ENCODE data around the gene ENGASE. TPM values are rescaled to one million over a fixed set of nuclear protein-coding genes. Genes with fewer than 3 reads are reported as not detected.

ENGASE gene
- total and polyA plus RNA-seq, 2 of the 8 experiments (the other 6 are each of a cell fraction or from before 2014, with no cell fraction given), result 9.3 to 36.1 TPM

GRCh38 chr17:79071161-79071740 is 3.4 kb upstream of the ENGASE start:
- no peaks in the 10 kb centered on the region for H3K36me3 ChIP-seq (ENCODE audit: control insufficient read depth in 2 of 4, insufficient read depth in 4 of 4, low read length in 3 of 4)
- H2BK15ac ChIP-seq (ENCODE audit: low read length), result no peak overlapping the region
- H3K79me1 ChIP-seq (ENCODE audit: low read depth, low read length), result no peaks in the 10 kb centered on the region
- no peak overlapping the region for H2AFZ ChIP-seq (ENCODE audit: low read length)
- no peak overlapping the region for H3K14ac ChIP-seq (ENCODE audit: insufficient read length)
- no peak overlapping the region for H3K4ac ChIP-seq (replicated peaks; ENCODE audit: insufficient read length, low read depth, low read length)
- H4K8ac ChIP-seq (ENCODE audit: extremely low read depth, insufficient read depth, low read length), result no peak overlapping the region
- H3K9me3 ChIP-seq (ENCODE audit: insufficient read depth in 2 of 2, low read depth in 1 of 2, low read length in 1 of 2), result no peaks in the 10 kb centered on the region
- H2BK120ac ChIP-seq (replicated peaks; ENCODE audit: low read depth, low read length), result no peak overlapping the region
- peaks cover 0 to 5% (median 0%) of the 10 kb centered on the region in 4 experiments; a peak in 4 of 7 replicates for H3K27me3 ChIP-seq (replicated peaks in 1 of 4; ENCODE audit: control insufficient read depth in 3 of 4, extremely low read depth in 1 of 4, insufficient read depth in 3 of 4, low read length in 3 of 4)
- H3K56ac ChIP-seq (replicated peaks; ENCODE audit: insufficient read length, low read depth, low read length), result no peak overlapping the region
- H3K4me2 ChIP-seq (ENCODE audit: insufficient read depth in 1 of 2, low read depth in 2 of 2, low read length in 2 of 2), result no peak overlapping the region
- no peak overlapping the region for H3K9ac ChIP-seq (replicated peaks in 1 of 4; ENCODE audit: extremely low read depth in 1 of 4, low read depth in 3 of 4, low read length in 3 of 4)
- no peak overlapping the region for H2AK5ac ChIP-seq (ENCODE audit: low read depth, low read length)
- no peak overlapping the region for H4K5ac ChIP-seq (ENCODE audit: insufficient read length, low read depth, low read length)
- peaks cover 6% of the 10 kb centered on the region; the same call in 1 of the 2 replicates for H3K23me2 ChIP-seq (ENCODE audit: low read depth, low read length)
- H3K4me3 ChIP-seq (ENCODE audit: extremely low read depth in 1 of 4, insufficient read depth in 2 of 4, low read depth in 3 of 4, low read length in 4 of 4), result no peak overlapping the region
- 93% methylated on average over 6 of the region's 6 CpGs; no CpG with 5 or more reads in 1 of the 2 experiments for WGBS, 2 experiments (ENCODE audit: extremely low coverage in 1 of 2, insufficient coverage in 1 of 2, insufficient read length in 1 of 2, insufficient replicate concordance in 2 of 2, low coverage in 1 of 2, low lambda C conversion rate in 2 of 2, missing lambda C conversion rate in 1 of 2)
- H4K91ac ChIP-seq (replicated peaks; ENCODE audit: insufficient read length, low read length), result no peak overlapping the region
- H2BK5ac ChIP-seq (ENCODE audit: low read depth, low read length), result no peak overlapping the region
- no peak overlapping the region for H3K27ac ChIP-seq (ENCODE audit: low read depth, low read length)
- no peaks in the 10 kb centered on the region for H3K79me2 ChIP-seq (ENCODE audit: control insufficient read depth in 1 of 2, insufficient read depth in 2 of 2, low read length in 2 of 2)
- ChIA-PET CTCF (ENCODE audit: partially characterized antibody) (interaction anchor here (1.1 to 3.2 kb wide), 7 partner anchors 9 to 321 kb away, joined by 3 to 9 read pairs (median 7); no protein-coding TSS in a partner anchor), POLR2A (ENCODE audit: partially characterized antibody) (no interaction called here)
- H3K23ac ChIP-seq (ENCODE audit: insufficient read length), result no peak overlapping the region
- no peak overlapping the region for H2BK20ac ChIP-seq (ENCODE audit: low read length)
- FAIRE-seq (no peak), DNase-seq (ENCODE audit: low read depth in 1 of 2, low spot score in 2 of 2) (no peak)
- H3K4me1 ChIP-seq (replicated peaks in 1 of 4; ENCODE audit: control insufficient read depth in 3 of 4, insufficient read depth in 4 of 4, low read length in 3 of 4), result no peaks in the 10 kb centered on the region
- no peak overlapping the region for H3K18ac ChIP-seq (ENCODE audit: extremely low read depth, low read length)
- no peaks in the 10 kb centered on the region for H4K20me1 ChIP-seq (replicated peaks in 1 of 2; ENCODE audit: control insufficient read depth in 1 of 2, insufficient read depth in 2 of 2, low read length in 2 of 2)
- H2BK12ac ChIP-seq (ENCODE audit: low read depth, low read length), result no peak overlapping the region
- TF ChIP-seq POLR2A (IDR thresholded peaks at IDR 0.05; ENCODE audit: control extremely low read depth in 1 of 2, low read depth in 2 of 2, low read length in 2 of 2) (no peak), TAF7 (optimal IDR thresholded peaks at IDR 0.05; ENCODE audit: borderline replicate concordance, low read depth, low read length) (no peak), SP4 (IDR thresholded peaks at IDR 0.05; ENCODE audit: low read length) (no peak), RXRA (IDR thresholded peaks at IDR 0.05; ENCODE audit: insufficient read depth, low read depth, low read length) (no peak), POU5F1 (IDR thresholded peaks at IDR 0.05; ENCODE audit: low read depth, low read length) (no peak), PHF8 (conservative IDR thresholded peaks at IDR 0.05; ENCODE audit: low read depth, low read length) (no peak), RBBP5 (IDR thresholded peaks at IDR 0.05; ENCODE audit: borderline replicate concordance, low read depth, low read length) (no peak), CBX8 (IDR thresholded peaks at IDR 0.05; ENCODE audit: borderline replicate concordance, low read depth, low read length) (no peak), KDM4A (IDR thresholded peaks at IDR 0.05; ENCODE audit: low read depth, low read length, severe bottlenecking) (no peak), KDM5A (IDR thresholded peaks at IDR 0.05; ENCODE audit: low read length) (no peak), RFX5 (IDR thresholded peaks at IDR 0.05; ENCODE audit: borderline replicate concordance, low read depth, low read length) (no peak), SAP30 (IDR thresholded peaks at IDR 0.05; ENCODE audit: insufficient read depth, insufficient replicate concordance, low read length) (no peak), USF2 (IDR thresholded peaks at IDR 0.05; ENCODE audit: low read length) (no peak)
